GM12891 (cell line): ENCODE measurements around the gene JADE3.

Experiments used
- POLR2A ChIP-seq: IDR thresholded peaks from 2 replicates; pipeline ENCODE4 v1.6.1; 2011; ENCODE audit warnings: low read depth, low read length, control low read depth
- TAF1 ChIP-seq: IDR thresholded peaks from 2 replicates; pipeline ENCODE4 v1.6.1; 2011; ENCODE audit warnings: low read depth, low read length, control low read depth

- no peak for TF ChIP-seq POLR2A
- TF ChIP-seq TAF1 = no peak
Measured at GRCh38 chrX:47093248-47093647, 181.0 kb downstream of the JADE3 start.
